ENCODE data around the gene TEK.

Gene TEK

GRCh38 chr9:27179245-27179865, 70.3 kb downstream of the TEK start:
- no peak for DNase-seq (ENCODE audit: low read depth in 2 of 2)

GRCh38 chr9:27181381-27181780, 72.4 kb downstream of the TEK start:
- no peak for DNase-seq (ENCODE audit: low read depth in 2 of 2)

GRCh38 chr9:27182421-27182820, 73.4 kb downstream of the TEK start:
- no peak for DNase-seq (ENCODE audit: low read depth in 2 of 2)

GRCh38 chr9:27183131-27183530, 74.1 kb downstream of the TEK start:
- DNase-seq (ENCODE audit: low read depth in 2 of 2) = no peak

- no peak for DNase-seq (ENCODE audit: low read depth in 2 of 2)
Measured at GRCh38 chr9:27183701-27184100, 74.7 kb downstream of the TEK start.

GRCh38 chr9:27184556-27185351, 75.7 kb downstream of the TEK start:
- DNase-seq (ENCODE audit: low read depth in 2 of 2) = no peak

GRCh38 chr9:27188426-27188825, 79.4 kb downstream of the TEK start:
- DNase-seq (ENCODE audit: low read depth in 2 of 2) = no peak

GRCh38 chr9:27189426-27189825, 80.4 kb downstream of the TEK start:
- no peak for DNase-seq (ENCODE audit: low read depth in 2 of 2)

- no peak for DNase-seq (ENCODE audit: low read depth in 2 of 2)
Measured at GRCh38 chr9:27192291-27192960, 83.4 kb downstream of the TEK start.

- no peak for DNase-seq (ENCODE audit: low read depth in 2 of 2)
Measured at GRCh38 chr9:27193886-27194285, 84.9 kb downstream of the TEK start.

GRCh38 chr9:27194401-27195091, 85.5 kb downstream of the TEK start:
- DNase-seq (ENCODE audit: low read depth in 2 of 2) = no peak

- DNase-seq (ENCODE audit: low read depth in 2 of 2) = no peak
Measured at GRCh38 chr9:27195191-27195590, 86.2 kb downstream of the TEK start.

GRCh38 chr9:27196383-27196782, 87.4 kb downstream of the TEK start:
- DNase-seq (ENCODE audit: low read depth in 2 of 2) = no peak

- no peak for DNase-seq (ENCODE audit: low read depth in 2 of 2)
Measured at GRCh38 chr9:27198190-27198589, 89.2 kb downstream of the TEK start.

- no peak for DNase-seq (ENCODE audit: low read depth in 2 of 2)
Measured at GRCh38 chr9:27202056-27202455, 93.0 kb downstream of the TEK start.

GRCh38 chr9:27203783-27204182, 94.8 kb downstream of the TEK start:
- DNase-seq (ENCODE audit: low read depth in 2 of 2) = no peak

- DNase-seq (ENCODE audit: low read depth in 2 of 2) = no peak
Measured at GRCh38 chr9:27204578-27204977, 95.6 kb downstream of the TEK start.

- DNase-seq (ENCODE audit: low read depth in 2 of 2) = no peak
Measured at GRCh38 chr9:27205198-27205597, 96.2 kb downstream of the TEK start.

- no peak for DNase-seq (ENCODE audit: low read depth in 2 of 2)
Measured at GRCh38 chr9:27206041-27206440, 97.0 kb downstream of the TEK start.

- DNase-seq (ENCODE audit: low read depth in 2 of 2) = no peak
Measured at GRCh38 chr9:27209034-27209433, 100.0 kb downstream of the TEK start.

GRCh38 chr9:27210588-27210987, 101.6 kb downstream of the TEK start:
- no peak for DNase-seq (ENCODE audit: low read depth in 2 of 2)

GRCh38 chr9:27212191-27212590, 103.2 kb downstream of the TEK start:
- DNase-seq (ENCODE audit: low read depth in 2 of 2) = no peak

All from stimulated activated CD4-positive, alpha-beta T cell treated with anti-CD3 and anti-CD28 coated beads, Interleukin-1b, Interleukin-23, amount 100 ng/mL, for 1 hour (primary cell).